Kidney epithelial cell (primary cell): ENCODE measurements around the gene B4GALNT3. TPM values are rescaled to one million over a fixed set of nuclear protein-coding genes. Genes with fewer than 3 reads are reported as not detected.

Experiments
- DNase-seq: peaks from one replicate; pipeline ENCODE4 v3.0.0-alpha.2; 2010; ENCODE audit warnings: low read depth
- H3K27me3 ChIP-seq: 2 replicates; pipeline ENCODE4 v1.6.0; 2011; ENCODE audit warnings: low read length; ENCODE audit not compliant: control insufficient read depth, insufficient read depth
- H3K36me3 ChIP-seq: 2 replicates; pipeline ENCODE4 v1.5.1; 2011; ENCODE audit warnings: low read length; ENCODE audit not compliant: control insufficient read depth, insufficient read depth
- H3K4me3 ChIP-seq: 2 replicates; pipeline ENCODE4 v1.5.1; 2011; ENCODE audit warnings: low read depth, mild to moderate bottlenecking, control low read depth, low read length
- CTCF ChIP-seq: IDR thresholded peaks from 2 replicates; pipeline ENCODE4 v1.5.1; 2011; ENCODE audit warnings: mild to moderate bottlenecking, moderate library complexity, low read length, control low read depth, inconsistent platforms; ENCODE audit not compliant: insufficient read depth, poor library complexity, severe bottlenecking
- total RNA-seq: library from RNA; depleted of rRNA; stranded (reverse); fragments of >200 nt; gene quantifications from 2 replicates; pipeline ENCODE4 v1.2.3, GENCODE V29; 2015

The B4GALNT3 gene
- total RNA-seq, 1 donor from 2014 or later, result 6.8 TPM

GRCh38 chr12:530308-530707 is 70.6 kb downstream of the B4GALNT3 start:
- Histone ChIP-seq H3K27me3 (no peaks in the 10 kb centered on the region), H3K4me3 (no peak overlapping the region), H3K36me3 (no peaks in the 10 kb centered on the region)
- peak; percentile 50 for DNase-seq
- TF ChIP-seq CTCF, result no peak

GRCh38 chr12:530821-531220 is 71.1 kb downstream of the B4GALNT3 start:
- H3K36me3 ChIP-seq, result no peaks in the 10 kb centered on the region

GRCh38 chr12:531951-532585 is 72.3 kb downstream of the B4GALNT3 start:
- Histone ChIP-seq H3K27me3 (no peaks in the 10 kb centered on the region), H3K36me3 (no peaks in the 10 kb centered on the region), H3K4me3 (no peak overlapping the region)
- DNase-seq, result no peak
- no peak for TF ChIP-seq CTCF

More at GRCh38 chr12:530821-531220, 71.1 kb downstream of the B4GALNT3 start:
- no peak for TF ChIP-seq CTCF
- H3K4me3 ChIP-seq, result no peak overlapping the region
- H3K27me3 ChIP-seq, result no peaks in the 10 kb centered on the region
- DNase-seq, result no peak

- DNase-seq, result no peak
- no peak overlapping the region for H3K4me3 ChIP-seq
- H3K36me3 ChIP-seq, result no peaks in the 10 kb centered on the region
- H3K27me3 ChIP-seq, result no peaks in the 10 kb centered on the region
- TF ChIP-seq CTCF, result no peak
These were observed 73.3 kb downstream of the B4GALNT3 start for GRCh38 chr12:532908-533565.

- Histone ChIP-seq H3K4me3 (no peak overlapping the region), H3K36me3 (no peaks in the 10 kb centered on the region), H3K27me3 (no peaks in the 10 kb centered on the region)
- TF ChIP-seq CTCF, result no peak
- no peak for DNase-seq
These were observed 74.0 kb downstream of the B4GALNT3 start for GRCh38 chr12:533718-534117.
